NCI-H1417 treated with DMSO at 0.1 percent for 48 hours (cell line): ENCODE results near the gene GRIK1.

ENCODE experiments used
- DNase-seq: peaks from one replicate; lab custom pipeline; 2025; lab: John Stamatoyannopoulos, UW

GRIK1 gene

DNA sequence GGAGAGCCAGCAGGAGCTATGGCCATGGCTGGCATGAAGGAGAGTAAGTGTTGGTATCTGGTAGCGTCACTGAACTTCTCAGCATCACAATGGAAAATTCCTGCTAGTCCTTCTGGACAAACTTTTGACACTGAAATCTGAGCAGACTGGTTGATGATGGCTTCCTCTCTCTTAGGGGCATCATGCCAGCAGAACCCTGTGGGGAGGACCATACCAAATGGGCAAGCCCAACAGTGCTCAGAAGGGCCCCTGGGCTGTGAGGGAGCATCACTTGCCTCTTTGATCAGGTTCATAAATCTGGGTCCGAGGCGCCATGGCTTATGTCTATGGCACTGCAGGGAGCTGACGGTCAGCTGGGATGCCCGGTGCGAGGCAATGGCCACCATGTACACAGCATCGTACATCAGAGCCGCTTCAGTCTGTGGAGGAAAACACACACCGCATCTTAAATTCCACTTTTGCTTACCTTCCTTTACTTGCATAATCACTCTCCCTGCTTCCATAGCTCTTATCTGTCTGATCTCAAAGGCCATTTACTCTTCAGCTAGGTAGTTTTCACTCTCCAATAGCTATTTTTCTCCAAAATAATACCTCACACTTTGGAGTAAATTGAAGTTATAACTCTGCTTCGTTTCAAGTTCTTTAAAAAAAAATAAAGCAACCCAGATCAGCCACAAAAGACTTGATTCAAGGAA lies 297.1 kb downstream of the GRIK1 start:
- DNase-seq = no peak

DNA sequence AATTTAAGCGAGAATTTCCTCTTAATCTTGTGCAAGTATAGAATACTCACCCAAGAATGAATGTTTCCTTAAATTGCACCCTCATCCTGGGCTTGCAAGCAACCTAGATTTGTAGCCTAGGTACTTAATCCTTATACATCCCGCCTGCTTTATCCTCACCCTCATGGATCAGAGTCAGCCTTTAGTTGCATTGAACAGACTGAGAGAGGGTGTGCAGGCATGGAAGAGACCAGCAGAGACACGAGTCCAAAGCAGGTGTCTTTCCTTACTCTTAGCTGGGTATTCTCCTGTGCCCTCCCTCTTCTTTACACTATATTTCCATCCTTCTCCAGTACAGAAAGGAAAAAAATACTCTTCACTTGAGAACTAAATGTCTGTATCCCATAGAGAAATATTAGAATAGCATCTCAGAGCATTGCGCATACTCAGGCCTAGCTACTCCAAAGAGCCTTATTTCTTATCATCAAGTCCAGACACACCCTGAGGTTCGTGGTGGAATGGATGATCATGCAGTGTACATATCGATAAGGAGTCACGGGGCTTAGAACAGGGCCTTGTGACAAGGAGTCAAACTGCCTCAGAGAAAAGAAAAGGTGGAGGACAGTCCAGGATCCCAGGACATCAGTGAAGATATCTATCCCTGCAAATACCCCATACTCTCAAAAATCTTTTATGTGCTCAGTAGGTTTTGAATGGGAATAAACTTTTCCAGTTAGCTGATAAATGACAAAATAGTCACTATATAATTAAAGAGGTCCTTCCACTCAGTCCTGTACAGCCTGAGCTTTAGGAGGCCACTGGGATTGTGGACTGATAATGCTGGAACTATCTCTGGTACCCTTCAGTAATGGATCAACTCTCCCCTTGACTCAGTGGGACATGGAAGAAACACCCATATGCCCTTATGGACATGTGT lies 297.9 kb downstream of the GRIK1 start:
- no peak for DNase-seq

DNA sequence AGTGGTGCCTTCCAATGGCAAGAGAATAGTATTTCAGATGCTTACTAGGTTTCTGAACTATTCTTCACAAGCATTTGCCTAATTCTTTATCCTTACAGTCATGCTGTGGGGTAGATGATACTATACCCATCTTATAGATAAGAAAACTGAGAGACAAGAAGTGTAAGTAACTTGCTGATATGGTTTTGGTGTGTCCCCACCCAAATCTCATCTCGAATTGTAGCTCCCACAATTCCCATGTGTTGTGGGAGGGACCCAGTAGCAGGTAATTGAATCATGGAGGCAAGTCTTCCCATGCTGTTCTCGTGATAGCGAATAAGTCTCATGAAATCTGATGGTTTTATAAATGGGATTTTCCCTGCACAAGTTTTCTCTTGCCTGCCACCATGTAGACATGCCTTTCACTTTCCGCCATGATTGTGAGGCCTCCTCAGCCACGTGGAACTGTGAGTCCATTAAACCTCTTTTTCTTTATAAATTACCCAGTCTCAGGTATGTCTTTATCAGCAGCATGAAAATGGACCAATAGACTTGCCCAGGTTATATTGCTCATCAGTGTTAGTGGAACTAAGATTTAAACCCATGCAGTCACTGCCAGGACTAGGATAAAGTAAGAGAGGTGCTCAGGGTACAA lies 298.7 kb downstream of the GRIK1 start:
- no peak for DNase-seq

DNA sequence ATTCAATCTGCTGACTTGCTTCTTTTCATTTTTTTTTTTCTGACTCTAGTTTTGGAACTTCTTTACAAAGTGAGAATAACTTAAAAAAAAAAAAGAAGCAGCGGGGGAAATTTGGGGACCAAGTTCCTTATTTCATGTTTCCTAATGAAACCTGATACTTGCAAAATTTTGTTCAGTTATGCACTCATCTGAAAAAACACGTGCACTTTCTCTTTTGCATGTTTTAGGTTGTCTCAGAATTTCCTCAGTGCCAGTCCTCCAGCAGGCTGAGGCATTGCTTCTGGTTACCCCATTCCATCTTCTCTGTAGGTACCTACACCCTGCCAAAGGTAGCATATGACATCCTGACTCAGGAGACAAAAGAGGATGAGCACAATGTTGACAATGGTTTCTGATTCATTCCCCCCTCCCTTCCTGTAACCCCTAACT lies 299.7 kb downstream of the GRIK1 start:
- DNase-seq = no peak

DNA sequence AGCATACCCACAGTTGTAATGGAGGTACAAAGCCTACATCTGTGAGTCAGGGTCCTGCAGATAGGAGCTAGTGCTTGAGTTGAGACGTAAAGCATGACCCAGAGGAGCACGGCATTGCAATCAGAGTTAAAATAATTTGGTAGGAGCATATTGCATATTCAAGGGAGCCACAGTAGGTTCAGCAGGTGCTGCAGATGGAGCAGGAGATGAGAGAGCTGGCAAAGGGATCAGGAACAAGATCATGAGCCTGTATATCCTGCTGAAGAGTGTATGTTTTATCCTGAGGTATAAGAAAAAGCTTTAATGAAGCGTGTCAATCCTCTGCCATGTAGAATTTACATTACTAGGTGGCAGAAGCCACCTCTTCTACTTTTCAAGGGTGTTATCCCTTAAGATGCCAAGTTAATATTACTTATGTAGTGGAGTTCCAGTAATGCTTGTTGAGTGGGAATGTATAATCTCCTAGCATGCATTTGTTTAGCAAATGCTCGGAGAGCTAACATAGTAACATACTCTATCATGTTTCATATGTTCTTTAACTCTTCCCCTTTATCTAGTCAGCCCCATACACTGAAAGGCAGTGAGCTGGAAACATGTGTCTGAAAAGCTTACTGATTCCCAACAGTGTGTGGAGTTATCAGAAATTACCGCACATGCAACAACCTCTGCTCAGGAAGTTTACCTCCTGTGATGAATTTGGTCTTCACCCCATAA lies 300.3 kb downstream of the GRIK1 start:
- no peak for DNase-seq

DNA sequence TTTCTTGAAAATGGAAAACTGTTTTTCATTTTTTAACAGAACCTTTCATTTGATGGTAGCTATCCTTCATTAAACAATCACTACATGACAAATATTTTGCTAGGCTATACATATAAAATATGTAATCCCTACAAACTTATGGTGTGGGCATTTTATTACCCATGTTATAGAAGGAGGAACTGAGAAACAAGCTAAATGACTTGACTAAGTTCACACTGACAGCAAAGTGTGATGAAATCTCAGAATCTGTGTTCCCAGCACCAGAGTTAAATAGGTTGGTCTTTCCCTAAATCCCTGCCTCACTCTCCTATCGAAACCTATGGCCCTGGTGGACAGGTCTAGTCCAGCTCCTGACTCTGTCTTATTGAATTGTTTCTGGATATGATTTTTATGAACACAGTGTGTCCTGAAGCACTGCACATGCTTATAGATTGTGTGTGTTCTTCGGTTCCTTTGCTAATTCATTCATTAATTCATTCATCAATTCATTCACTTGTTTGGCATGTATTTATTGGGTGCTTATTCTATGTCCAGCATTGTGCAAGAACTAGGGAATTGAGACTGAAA lies 301.0 kb downstream of the GRIK1 start:
- DNase-seq = no peak

DNA sequence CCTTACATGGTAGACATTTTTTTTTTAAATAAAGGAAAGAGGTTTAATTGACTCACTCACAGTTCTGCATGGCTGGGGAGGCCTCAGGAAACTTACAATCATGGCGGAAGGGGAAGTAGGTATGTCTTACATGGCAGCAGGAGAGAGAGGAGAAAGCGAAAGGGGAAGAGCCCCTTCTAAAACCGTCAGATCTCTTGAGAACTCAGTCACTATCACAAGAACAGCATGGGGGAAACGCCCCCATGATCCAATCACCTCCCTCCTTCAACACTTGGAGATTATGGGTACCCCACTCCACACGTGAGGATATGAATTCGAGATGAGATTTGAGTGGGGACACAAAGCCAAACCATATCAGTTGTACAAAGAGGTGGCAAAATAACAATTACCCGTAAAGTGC lies 301.7 kb downstream of the GRIK1 start:
- DNase-seq = no peak

DNA sequence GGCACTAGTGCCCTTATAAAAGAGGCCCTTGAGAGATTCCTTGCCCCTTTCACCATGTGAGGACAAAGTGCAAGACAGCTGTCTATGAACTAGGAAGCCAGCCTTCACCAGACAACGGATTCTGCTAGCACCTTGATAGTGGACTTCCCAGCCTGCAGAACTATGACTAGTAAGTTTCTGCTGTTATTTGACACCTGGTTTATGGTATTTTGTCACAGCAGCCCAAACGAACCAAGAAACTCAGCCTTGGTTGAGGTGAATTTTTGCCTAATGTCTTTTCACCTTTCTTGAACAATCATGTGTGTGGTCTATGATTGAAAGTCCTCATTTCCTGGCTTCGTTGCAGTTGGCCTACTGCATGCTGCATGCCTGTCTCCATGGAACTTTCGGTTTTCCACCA lies 302.2 kb downstream of the GRIK1 start:
- no peak for DNase-seq

DNA sequence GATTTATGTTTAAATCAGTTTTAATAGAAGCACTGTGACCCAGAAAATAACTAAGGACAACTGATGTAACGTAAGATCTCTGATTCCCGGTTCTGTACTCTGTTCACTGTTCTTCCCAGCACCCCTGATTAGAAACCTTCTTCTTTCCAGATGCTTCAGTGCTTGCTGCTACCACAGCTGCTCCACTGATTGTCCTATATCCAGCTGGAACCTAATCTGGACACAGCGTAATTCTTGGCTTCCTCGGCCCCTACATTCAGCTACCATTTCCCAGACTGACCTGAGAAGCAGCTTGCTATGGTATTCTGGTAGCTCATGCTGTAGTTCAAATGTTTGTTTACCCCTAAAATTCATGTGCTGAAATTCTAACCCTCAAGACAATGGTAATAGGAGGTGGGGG lies 302.7 kb downstream of the GRIK1 start:
- no peak for DNase-seq

DNA sequence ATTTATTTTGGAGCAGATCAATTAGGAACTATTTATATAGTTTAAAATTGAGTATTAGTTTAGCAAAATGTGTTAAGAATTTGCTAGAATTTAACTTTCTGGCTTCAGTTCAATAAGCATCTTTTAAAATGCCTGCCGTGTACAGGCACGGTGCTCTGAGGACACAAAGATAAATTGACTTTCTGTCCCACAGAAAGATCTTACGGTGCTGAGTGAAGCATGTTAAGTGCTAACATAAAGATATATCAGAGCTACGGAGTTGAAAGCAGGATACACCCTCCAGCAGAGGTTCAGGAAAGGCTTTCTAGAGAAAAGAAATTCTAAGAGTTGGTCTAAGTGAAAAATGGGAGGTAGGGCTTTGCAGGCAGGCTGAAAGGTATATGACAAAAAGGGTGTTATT lies 305.4 kb downstream of the GRIK1 start:
- DNase-seq = no peak

DNA sequence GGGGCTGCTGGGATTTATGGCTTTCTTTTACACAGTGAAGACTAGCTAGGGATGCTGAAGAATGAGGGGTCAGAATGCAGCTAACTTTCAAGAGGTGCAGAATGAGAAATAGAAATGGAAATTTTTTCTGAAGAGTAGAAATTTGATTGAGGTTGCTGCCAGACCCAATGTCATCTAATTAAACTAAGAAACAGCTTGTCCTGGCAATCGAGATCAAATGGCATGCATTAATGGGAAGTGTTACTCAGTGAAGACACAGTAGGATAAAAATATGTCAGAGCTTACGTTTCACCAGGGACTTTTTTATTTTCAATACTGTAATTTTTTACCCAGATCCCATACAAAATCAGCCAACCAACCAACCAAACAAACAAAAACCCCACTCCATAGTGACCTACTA lies 306.0 kb downstream of the GRIK1 start:
- DNase-seq = no peak

DNA sequence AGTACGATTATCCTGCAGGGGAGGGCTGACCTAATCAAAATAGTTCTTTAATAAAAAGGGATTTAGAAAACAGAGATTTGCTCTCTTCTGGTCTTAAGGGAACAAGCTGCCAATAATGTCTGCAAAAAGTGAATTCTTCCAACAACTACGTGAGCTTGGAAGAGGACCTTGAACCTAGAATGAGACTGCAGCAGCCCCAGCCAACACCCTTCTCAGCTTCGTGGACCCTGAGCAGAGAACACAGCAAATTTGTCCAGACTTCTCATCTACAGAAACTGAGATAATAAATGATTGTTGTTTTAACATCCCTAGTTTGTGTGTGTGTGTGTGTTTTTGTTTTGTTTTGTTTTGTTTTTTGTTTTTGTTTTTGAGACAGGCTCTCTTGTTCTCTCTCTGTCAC lies 309.4 kb downstream of the GRIK1 start:
- DNase-seq = no peak

DNA sequence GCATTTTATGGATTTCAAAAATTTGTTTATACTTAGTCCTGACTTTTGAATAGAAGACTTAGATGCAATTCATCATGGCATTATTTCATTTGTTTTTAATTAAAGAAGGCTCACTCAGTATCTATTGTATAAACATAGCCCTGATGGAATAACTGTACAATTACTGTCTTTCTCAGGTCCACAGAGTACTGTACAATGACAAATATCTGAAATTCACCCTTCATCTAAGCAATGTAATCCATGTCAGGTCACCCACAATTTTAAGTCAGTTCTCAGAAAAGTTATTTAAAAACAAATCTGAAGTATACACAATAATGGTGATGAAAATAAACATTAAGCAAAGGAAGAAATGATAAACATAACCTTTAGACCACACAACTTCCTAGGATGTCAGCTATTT lies 311.9 kb downstream of the GRIK1 start:
- DNase-seq = no peak

DNA sequence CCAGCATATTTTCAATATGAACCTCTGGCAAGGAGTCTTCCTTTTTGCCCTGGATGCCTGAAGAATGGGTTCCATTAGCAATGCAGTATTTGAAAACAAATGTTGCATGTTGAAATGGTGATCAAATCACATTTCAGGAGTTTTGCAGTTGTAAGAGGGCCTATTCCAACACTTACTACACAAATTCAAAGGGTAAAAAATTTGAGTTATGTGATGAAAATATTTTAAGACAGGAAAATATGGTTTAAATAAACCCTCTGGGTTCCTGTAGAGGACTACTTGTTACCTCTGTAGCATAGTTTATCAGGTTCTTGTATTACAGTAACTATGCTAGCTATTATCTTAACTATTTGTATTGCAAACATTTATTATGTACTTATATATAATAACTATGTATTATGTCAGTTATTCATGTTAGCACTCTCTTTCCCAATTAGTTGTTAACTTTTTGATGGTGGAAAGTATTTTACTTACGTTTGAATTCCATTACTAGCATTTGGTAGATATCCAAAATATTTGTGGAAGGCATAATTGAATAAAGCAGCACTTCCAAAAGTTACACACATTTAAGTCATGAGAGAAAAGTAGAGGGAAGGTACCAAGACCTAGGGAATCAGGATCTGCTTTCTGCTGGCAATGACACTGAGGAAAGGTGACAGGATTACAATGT lies 312.9 kb downstream of the GRIK1 start:
- DNase-seq = no peak

DNA sequence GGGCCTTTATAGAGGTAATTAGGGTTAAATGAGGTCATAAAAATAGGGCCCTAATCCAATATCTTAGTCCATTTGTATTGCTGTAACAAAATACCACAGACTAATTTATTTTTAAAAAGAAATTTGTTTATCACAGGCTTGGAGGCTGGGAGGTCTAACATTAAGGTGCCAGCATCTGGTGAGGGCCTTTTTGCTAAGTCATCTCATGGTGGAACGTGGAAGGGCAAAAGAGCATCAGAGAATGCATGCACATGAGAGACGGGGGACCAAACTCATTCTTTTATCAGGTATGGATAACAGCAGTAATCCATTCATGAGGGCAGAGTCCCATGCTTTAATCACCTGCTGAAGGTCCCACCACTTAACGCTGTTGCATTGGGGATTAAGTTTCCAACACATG lies 313.8 kb downstream of the GRIK1 start:
- no peak for DNase-seq

DNA sequence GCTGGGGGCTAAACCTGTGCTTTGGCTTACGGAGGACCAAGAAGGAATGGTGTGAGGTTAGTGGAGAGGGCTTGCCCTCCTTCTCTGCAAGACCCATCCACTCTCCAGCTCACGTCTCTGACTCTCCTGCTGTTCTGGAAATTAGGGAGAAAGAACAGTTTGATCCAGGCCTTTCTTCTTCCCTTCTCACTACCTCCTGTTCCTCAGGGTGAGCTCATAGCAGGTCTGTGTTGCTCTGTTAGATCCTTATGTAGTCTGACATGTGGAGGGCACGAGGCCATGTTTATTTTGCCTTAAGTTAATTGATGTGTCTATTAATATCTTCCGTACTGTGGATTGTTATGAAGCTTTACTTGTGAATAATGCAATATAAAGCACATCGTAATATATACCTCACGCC lies 315.0 kb downstream of the GRIK1 start:
- no peak for DNase-seq

DNA sequence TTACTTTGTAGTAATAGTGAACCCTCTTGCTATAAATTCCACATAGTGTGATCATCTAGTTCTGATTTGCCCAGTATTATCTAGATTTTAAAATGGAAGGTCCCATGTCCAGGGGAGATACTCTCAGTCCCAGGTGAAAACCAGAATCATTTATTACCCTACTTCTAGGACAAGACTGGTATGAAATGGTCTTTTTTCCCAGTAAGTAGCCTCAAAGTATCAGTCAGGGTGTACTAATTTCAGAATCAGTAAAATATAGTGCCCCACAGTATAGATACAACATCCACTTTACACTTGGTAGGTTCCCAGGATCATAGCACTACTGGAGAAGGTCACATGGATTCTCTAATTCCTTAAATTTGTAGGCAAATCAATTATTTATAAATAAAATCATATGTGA lies 318.3 kb downstream of the GRIK1 start:
- no peak for DNase-seq

DNA sequence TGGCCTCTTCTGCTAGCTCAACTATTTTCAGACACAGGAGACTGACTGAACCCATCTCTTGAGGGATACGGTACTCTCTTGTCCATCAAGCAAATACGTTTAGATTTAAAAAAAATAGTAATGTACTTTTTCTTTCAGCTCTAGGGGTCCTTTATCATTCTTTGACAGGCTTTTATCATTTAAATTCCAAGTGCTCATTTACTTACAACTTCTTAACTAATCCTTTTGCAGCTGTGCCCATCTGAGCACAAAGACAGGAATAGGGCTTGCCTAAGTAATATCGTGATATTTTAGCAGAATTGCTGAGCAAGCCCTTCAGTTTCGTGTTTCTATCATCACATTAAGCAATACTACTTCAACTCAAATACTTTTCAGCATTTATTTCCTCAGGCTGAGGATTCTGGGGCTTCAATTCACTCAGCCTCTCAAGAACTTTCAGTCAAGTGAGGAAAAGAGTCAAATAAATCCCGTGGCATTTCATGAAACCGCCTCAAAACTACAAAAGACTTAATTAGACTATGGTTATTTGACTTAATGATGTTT lies 323.5 kb downstream of the GRIK1 start:
- DNase-seq = no peak

DNA sequence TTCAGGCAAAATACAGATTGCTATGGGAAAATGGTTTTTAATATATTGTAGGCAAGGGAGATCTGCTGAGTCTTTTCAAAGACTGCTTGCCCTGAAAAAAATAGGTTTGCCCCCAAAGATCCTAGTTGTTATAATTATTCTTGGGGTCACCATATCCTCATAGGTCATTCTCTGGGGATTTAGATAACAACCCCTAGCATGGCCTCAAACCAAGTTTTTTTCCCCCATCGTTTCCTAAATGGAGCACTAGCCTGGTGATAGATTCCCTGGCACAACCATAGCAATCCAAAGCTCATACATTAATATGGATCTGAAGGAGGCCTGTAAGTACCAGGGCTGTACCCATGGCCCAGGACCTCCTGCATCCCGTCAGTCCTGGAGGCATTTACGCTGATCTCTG lies 325.9 kb downstream of the GRIK1 start:
- no peak for DNase-seq

DNA sequence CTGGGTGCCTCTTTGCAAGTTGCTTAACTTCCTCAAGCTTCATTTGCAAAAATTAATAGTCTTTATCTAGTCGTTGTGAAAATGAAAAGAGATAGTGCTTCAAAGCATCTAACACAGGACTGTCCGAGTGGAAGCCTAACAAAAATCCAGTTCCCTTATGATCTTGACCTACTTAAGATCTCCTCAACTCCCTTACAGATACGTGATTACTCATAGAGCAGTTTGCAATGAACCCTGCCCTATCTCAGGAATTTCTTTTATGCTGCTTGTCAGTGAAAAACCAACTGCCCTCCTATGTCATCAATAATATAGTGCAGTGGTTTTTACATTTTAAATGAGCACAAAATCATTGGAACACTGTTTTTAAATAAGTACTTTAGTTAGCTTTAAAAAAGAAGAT lies 326.8 kb downstream of the GRIK1 start:
- no peak for DNase-seq

DNA sequence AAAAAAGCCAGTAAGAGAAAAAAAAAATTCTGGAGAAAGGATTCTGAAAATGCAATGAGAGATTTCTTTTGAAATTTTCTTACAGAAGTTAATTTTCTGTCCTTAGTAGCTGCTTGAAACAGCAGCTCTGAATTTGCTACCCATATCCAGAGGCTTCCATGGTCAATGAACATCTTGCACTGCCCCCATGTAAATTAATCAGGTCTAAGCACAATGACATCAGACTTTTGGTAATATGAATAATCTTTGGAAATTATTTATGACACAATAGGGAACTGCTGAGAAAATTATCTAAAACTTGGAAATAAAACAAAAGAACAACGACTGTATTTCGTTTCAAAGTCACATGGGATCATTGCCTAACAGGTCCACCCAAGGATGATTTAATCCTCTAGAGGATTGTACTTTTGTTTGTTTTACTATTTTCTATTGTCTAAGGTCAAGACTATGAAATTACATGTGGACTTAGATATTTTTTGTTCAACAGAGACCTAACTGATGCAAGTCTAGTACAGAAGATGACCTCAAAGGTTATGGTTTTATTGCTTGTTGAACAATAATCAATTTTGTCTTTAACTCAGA lies 328.9 kb downstream of the GRIK1 start:
- no peak for DNase-seq
